Measurements from ENCODE around the gene ADRA2B.
"Not testable (repeated sequence)": the region's sequence is repeated elsewhere in the genome, so short reads cannot be mapped to it uniquely, and the experiment has no call there.

GRCh38 chr2:96067098-96067660 lies 49.2 kb downstream of the ADRA2B start:
- TF ChIP-seq POLR2A (IDR thresholded peaks at IDR 0.05); POLR2AphosphoS5 (IDR thresholded peaks at IDR 0.05; ENCODE audit: insufficient read depth in 1 of 2, low read depth in 1 of 2): not testable (repeated sequence)
- TF ChIP-seq, protein P1, sequence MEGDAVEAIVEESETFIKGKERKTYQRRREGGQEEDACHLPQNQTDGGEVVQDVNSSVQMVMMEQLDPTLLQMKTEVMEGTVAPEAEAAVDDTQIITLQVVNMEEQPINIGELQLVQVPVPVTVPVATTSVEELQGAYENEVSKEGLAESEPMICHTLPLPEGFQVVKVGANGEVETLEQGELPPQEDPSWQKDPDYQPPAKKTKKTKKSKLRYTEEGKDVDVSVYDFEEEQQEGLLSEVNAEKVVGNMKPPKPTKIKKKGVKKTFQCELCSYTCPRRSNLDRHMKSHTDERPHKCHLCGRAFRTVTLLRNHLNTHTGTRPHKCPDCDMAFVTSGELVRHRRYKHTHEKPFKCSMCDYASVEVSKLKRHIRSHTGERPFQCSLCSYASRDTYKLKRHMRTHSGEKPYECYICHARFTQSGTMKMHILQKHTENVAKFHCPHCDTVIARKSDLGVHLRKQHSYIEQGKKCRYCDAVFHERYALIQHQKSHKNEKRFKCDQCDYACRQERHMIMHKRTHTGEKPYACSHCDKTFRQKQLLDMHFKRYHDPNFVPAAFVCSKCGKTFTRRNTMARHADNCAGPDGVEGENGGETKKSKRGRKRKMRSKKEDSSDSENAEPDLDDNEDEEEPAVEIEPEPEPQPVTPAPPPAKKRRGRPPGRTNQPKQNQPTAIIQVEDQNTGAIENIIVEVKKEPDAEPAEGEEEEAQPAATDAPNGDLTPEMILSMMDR (IDR thresholded peaks at IDR 0.05): not testable (repeated sequence)
